GM18858 (cell line): ENCODE measurements around the gene CEBPB.
"Not testable (repeated sequence)": the region's sequence is repeated elsewhere in the genome, so short reads cannot be mapped to it uniquely, and the experiment has no call there.

Experiments used
- ATAC-seq: cut with Tn5 transposase; IDR thresholded peaks from one replicate; pipeline ENCODE4 v1.9.1; 2021; ENCODE audit not compliant: unreplicated experiment

CEBPB gene

DNA sequence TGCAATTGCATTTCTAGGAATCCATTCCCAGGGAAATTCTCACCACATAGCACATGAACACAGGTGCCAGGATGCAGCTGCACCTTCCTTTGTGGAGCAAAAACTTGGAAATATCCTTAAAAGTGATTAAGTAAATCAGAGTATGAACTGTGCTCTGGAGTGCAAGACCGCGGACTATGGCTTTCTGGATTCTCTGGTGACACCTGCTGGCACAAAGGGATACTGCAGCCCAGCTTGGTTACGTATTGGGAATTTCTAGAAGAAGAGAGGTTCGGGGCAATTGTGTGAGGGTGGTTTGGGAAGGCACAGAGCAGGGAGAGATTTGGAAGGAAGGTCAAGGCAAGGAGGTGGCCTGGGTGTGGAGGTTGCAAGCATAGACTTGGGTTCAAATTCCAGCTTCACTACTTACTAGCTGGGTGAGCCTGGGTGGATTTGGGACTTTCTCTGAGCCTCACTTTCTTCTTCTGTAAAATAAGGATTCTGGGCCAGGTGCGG is 21.3 kb upstream of the CEBPB start:
- no peak for ATAC-seq

DNA sequence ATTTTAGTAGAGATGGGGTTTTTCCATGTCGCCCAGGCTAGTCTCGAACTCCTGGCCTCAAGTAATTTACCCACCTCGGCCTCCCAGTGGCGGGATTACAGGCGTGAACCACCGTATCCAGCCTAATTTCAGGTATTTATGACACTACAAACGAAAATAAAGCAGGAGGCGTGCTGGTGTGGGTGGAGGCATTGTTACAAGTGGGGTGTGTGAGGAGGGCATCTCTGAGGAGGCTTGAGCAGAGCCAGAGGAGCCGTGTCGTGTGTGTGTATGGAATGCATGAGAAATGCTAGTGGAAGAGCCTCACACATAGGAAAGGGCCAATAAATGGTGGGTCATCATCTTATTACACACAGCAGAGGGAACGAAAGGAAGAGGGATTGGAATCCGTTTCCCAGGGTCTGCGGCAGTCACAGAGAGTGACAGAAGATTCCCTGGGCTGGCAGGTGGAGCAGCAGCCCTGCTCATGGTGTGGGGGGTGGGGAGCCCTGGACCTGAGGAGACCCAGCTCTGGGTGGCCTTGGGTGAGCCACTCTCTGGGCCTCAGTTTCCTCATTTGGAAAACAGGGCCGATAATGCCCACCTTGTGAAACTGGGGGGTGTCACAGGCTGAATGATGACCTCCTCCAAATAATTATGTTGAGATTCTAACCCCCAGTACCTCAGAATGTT is 19.9 kb upstream of the CEBPB start:
- ATAC-seq: no peak

DNA sequence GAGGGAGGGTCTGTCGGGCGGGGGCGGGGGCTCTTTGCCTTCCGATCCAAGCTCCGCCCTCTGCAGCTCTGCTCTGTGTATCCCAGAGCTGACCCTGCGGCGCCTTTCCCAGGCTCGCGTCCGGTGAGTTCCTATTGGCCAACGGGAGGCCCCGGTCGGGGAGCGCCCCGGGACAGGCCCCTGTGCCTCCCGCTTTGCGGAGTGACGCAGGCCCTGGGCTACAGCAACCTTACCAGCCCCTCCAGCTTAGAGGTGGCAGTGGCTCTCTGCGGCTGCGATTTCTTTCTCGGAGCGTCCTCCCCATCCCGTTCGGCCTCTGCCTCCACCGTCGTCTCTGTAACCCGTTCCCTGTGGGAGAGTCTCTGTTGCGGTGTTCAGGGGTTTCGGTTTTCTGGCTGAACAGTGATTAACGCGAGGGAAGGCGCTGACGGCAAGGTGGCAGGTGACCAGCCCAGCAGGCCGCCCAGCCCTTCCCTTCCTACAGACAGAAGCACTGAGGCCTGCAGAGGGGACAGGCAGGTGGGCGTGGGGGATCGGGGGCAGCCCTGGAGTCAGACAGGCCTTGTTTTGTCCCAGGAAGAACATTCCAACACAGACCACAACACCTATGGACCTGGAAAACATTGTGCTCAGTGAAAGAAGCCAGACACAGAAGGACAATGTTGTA is 18.1 kb upstream of the CEBPB start:
- no peak for ATAC-seq

DNA sequence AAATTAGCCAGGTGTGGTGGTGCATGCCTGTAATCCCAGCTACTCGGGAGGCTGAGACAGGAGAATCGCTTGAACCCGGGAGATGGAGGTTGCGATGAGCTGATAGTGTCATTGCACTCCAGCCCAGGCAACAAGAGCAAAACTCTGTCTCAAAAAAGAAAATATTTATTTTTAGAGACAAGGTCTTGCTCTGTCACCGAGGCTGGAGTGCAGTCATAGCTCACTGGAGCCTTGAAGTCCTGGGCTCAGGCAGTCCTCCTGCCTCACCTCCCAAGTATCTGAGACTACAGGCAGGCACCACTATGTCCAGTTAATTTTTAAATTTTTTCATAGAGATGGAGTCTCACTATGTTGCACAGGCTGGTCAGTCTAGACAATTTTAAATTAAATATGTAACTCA is 16.2 kb upstream of the CEBPB start:
- no peak for ATAC-seq

DNA sequence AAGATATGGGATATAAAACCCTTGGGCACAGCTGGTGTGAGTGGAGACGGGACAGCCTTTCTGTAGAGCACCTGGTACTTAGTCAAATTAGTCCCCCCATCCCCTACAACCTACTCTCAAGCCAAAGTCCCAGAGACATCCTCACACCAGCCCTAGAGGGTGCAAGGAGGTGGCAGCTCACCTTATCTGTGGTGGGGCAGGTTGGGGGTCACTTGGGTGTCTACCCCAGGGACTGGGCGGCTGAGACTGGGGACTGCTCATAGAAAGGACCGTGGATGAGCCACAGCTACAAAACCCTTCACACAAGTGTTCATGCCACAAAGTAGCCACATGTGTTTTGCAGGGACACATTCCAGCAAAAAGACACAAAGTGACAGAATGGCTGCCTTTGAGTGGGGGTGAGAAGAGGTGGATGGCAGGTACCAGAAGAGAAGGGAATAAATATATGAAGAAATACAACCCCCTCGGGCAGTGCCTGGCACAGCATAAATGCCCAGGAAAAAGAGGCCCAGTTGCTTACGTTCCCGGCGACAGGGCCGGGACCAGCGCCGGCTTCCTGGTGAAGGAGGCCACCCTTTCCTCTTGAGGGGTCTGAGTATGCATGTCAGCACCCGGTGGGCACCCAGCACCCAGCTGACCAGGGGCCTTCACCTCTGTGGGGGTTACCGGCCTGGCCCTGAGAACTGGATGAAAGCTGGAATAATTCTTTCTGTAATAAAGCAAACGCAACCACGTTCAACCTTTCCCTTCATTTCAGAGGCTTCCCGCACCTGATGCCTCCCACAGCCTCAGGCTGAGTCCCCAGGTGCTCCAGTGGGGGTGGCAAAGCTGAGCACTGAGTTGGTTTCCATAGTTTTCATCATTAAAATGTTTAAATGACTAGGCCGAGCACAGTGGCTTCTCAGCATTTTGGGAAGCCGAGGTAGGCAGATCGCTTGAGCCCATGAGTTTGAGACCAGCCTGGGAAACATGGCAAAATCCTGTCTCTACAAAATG is 14.4 kb upstream of the CEBPB start:
- ATAC-seq: no peak

DNA sequence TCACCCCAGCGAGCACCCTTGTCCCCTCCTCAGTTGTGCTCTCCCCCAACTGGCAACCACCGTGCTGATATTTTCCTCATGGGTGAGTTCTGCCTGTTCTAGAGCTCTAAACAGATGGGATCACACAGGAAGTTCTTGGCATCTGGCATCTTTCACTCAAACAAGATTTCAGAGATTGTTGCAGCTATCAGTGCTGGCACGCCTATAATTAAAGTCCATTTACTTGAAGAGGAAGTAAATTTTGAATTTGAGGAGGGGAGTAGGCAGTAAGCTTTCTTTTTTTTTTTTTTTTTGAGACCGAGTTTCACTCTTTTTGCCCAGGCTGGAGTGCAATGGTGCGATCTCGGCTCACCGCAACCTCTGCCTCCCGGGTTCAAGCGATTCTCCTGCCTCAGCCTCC is 12.0 kb upstream of the CEBPB start:
- not testable (repeated sequence) for ATAC-seq

DNA sequence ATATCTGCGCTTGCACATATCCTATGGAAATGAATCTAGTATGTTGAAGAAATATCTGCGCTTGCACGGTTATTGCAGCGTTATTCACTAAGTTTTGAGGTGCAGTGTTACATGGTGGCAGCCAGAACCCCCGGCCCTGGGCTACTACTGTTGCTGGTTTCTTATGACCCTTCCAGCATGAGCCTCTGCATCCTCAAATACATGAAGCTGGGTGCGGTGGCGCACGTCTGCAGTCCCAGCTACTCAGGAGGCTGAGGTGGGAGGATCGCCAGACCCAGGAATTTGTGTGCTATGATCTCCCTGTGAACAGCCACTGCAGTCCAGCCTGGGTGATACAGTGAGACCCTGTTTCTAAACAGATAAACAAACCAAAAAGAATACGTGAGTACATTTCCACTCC is 9.3 kb upstream of the CEBPB start:
- ATAC-seq: no peak

DNA sequence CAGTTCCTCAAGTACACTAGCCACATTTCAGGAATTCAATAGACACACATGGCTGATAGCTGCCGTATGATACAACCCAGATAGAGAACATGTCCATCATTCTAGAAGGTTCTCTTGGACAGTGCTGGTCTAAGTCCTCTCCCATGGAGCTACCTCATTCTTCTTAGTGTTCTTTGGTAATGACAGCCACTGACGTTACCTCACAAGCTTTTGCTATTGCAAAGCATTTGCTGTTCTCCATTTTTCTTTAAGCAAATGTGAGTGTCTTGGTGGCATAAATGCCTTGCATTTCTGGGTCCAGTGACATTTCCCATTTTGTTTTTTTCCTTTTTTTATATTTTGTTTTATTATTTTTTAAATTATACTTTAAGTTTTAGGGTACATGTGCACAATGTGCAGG is 8.3 kb upstream of the CEBPB start:
- no peak for ATAC-seq

DNA sequence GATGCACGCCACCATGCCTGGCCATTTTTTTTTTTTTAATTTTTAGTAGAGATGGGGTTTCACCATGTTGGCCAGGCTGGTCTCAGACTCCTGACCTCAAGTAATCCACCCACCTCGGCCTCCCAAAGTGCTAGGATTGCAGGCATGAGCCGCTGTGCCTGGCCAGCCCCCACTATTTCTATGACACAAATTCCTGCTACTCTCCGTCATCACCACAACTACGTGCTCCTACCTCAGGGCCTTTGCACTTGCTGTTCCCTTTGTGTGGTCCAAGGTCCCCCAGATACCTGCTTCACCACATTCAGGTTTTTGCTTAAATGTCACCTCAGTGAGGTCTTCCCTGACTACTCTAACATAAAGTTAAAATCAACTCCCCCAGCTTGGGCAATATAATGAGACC is 5.2 kb upstream of the CEBPB start:
- ATAC-seq: no peak

DNA sequence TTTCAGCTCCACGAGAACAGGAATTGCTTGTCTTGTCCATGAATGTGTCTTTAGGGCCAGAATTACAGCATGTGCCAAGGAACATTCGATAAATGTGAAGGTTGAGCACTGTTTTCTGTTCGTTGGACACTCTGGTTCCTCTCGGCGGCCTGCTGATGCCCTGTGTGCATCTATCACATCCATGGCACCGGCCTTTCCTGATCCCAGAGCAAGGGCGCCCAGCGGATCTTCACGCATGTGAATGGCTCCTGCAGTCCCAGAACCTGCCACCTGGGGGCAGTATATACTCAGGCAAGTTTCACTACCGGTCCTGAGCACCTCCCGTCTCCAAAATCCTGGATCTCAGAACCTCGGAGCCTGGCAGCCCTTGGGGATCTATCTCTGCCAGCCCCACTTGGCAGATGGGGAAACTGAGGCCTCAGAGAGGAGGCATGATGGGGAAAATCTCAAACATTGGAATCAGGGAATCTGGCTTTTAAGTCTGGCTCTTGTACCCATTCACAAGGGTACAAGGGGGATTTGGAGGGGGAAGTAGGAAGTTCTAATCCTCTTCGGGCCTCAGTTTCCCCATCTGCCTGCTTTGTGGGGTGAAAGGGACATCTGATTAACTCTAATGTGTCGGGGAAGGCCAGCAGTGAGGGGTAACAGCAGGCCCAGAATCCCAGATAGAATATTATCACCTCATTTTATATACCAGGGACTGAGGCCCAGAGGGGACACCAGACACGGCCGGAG is 4.3 kb upstream of the CEBPB start:
- ATAC-seq: no peak

DNA sequence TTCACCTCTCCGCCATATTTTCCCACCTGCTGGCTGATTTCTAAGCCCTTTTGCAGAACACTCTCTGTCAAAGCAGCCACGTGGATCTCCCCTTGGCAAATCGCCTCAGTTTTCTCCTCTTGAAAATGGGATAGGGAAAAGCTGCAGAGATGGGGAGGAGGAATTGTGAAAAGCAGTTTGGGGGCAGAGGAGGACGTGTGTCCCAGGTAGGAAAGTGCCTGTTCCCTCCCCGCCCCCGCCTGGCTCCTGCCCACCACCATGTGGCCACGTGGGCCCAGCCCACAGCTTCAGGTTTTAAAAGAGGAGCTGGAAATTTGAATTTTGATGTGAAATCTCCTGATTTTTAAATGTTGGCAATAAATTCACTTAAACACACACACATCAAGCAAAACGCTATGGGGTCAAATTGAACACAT is 3.6 kb upstream of the CEBPB start:
- ATAC-seq: no peak

DNA sequence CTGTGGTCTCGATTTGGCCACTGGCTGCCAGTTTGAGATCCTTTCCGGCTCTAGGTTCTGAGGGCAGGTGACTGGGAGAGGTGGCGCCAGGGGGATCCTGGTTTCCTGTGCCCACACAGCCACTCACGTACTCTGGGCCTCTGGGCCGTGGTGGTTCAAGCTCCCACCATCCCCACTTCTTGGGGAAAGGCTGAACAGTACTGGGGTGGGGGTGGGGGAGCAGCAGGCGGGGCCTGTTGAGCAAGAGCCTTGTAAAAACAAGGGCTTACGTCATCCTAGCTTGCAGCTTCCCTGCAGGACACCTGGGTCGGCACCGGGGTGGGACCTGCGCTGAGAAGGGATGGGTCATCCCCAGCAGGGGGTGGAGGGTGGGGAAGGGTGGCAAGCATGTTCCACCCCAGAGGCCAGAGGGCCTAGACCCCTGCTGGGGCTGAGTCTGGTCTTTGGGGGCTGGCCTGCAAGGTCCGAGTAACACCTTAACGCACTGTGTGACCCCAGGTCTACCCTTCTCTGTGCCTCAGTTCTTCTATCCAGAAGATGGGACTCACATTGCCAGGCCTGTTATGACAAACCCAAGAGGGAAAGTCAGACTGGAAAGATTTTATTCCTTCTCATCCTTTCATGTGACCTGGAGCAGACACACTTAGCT is 3.1 kb upstream of the CEBPB start:
- ATAC-seq: no peak

DNA sequence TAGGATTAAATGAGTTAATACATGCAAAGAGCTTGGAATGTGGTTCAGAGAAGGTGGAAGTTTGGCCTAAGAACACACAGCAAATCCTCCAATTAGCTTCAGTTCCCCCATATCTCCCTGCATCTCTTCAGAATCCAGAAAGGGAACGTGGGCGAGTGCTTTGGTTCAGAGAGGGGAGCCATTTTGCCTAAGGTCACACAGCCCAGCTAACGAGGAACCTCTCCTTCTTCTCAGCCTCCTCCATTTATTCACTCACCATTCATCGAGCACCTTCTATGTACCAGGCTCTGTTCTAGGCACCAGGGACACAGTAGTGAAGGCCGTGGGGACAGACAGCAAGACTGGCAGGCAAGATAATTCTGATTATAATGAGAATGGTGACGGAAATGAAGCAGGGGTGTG is 2.3 kb upstream of the CEBPB start:
- ATAC-seq: no peak

DNA sequence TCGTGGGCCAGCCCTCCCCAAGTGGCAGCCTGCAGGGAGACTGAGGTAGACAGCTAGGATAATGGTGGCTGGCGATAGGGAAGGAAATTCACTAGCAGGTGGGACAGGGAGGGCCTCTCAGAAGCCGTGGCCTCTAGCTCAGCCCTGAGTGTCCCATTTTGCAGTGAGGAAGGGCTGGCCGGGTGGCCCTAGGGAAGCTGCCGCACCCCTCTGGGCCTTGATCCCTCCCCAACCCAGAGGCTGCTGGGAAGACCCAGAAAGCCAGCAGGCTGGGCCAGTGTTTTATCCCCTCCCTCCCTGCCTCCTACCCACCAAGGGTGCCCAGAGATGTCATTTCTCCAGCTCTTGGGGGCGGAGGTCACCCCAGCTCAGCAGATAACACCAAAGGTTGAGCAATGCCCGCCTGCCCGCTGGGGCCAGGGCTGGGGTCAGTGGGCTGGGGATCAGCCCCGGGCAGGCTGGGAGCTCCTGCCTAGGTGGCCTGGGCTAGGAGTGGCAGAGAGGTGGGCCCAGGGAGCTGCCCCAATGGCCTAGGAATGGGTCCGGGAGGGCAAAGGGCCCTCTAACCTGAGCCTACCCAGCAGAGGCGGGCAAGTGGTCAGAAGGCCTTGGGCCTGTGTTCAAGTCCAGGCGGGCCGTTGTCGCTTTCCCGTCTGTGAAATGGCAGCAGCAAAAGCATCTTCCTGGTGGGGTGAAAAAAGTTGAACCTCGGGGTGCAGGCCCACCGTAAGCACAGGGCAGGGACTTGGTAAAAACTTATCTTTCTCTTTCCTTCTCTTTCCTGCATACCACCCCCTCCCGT is 1.6 kb upstream of the CEBPB start:
- no peak for ATAC-seq

DNA sequence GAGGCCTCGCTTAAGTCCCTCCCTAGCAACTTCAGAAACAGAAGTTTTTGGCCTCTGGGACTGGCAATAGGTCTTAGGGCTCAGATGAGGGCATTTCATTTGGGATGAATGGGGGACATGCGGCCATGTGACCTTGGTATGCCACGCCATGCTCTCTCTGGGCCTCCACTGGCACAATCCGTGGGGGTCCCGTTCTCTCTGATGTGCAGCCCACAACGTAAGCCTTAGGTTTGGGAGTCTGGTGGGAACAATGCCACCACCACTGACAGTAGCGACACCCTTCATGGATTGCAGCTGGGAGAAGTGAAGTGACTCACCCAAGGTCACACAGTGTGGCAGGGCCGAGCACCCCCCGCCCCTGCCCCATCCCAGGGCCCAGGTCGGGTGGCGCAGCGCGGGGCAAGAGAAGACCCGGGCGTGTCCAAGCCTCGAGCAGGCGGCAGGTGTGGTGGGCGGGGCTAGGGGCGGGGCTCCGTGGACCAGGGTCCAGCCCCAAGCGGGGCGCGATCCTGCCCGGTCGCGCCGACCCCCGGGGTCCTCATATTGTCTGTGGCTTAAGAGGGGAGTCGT is 864 bp upstream of the CEBPB start:
- no peak for ATAC-seq

DNA sequence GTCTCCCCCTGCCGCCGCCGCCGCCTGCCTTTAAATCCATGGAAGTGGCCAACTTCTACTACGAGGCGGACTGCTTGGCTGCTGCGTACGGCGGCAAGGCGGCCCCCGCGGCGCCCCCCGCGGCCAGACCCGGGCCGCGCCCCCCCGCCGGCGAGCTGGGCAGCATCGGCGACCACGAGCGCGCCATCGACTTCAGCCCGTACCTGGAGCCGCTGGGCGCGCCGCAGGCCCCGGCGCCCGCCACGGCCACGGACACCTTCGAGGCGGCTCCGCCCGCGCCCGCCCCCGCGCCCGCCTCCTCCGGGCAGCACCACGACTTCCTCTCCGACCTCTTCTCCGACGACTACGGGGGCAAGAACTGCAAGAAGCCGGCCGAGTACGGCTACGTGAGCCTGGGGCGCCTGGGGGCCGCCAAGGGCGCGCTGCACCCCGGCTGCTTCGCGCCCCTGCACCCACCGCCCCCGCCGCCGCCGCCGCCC is 474 bp downstream of the CEBPB start:
- no peak for ATAC-seq

DNA sequence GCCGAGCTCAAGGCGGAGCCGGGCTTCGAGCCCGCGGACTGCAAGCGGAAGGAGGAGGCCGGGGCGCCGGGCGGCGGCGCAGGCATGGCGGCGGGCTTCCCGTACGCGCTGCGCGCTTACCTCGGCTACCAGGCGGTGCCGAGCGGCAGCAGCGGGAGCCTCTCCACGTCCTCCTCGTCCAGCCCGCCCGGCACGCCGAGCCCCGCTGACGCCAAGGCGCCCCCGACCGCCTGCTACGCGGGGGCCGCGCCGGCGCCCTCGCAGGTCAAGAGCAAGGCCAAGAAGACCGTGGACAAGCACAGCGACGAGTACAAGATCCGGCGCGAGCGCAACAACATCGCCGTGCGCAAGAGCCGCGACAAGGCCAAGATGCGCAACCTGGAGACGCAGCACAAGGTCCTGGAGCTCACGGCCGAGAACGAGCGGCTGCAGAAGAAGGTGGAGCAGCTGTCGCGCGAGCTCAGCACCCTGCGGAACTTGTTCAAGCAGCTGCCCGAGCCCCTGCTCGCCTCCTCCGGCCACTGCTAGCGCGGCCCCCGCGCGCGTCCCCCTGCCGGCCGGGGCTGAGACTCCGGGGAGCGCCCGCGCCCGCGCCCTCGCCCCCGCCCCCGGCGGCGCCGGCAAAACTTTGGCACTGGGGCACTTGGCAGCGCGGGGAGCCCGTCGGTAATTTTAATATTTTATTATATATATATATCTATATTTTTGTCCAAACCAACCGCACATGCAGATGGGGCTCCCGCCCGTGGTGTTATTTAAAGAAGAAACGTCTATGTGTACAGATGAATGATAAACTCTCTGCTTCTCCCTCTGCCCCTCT is 1.1 kb downstream of the CEBPB start:
- no peak for ATAC-seq
